H9 (cell line): Measurements from ENCODE around the gene NEUROG3. TPM values are rescaled to one million over a fixed set of nuclear protein-coding genes. Genes with fewer than 3 reads are reported as not detected.

ENCODE experiments used
- DNase-seq: peaks from one replicate; pipeline ENCODE4 v3.0.0-alpha.2; 2017
- H2AFZ ChIP-seq: one replicate; pipeline ENCODE4 v1.6.1; 2013; ENCODE audit warnings: mild to moderate bottlenecking, low read length, control low read depth, moderate library complexity
- H2AK5ac ChIP-seq: 2 replicates; pipeline ENCODE4 v1.6.1; 2013; ENCODE audit warnings: low read length, control low read depth, mixed read lengths; ENCODE audit not compliant: insufficient read length
- H2BK120ac ChIP-seq: one replicate; pipeline ENCODE4 v1.6.1; 2013; ENCODE audit warnings: low read depth, mild to moderate bottlenecking, low read length, control low read depth, inconsistent platforms; ENCODE audit not compliant: poor library complexity, severe bottlenecking
- H2BK12ac ChIP-seq: 2 replicates; pipeline ENCODE4 v1.6.1; 2013; ENCODE audit warnings: low read length, control low read depth, mixed read lengths, low read depth; ENCODE audit not compliant: insufficient read length
- H2BK15ac ChIP-seq: 2 replicates; pipeline ENCODE4 v1.6.1; 2013; ENCODE audit warnings: low read depth, low read length, control low read depth
- H2BK20ac ChIP-seq: one replicate; pipeline ENCODE4 v1.6.1; 2013; ENCODE audit warnings: low read depth, mild to moderate bottlenecking, low read length, control low read depth, inconsistent platforms; ENCODE audit not compliant: poor library complexity, severe bottlenecking
- H2BK5ac ChIP-seq: 2 replicates; pipeline ENCODE4 v1.6.1; 2013; ENCODE audit warnings: low read length, control low read depth, mixed read lengths; ENCODE audit not compliant: insufficient read length
- H3K14ac ChIP-seq: 2 replicates; pipeline ENCODE4 v1.6.1; 2013; ENCODE audit warnings: low read length, control low read depth; ENCODE audit not compliant: insufficient read depth
- H3K18ac ChIP-seq: 2 replicates; pipeline ENCODE4 v1.6.1; 2013; ENCODE audit warnings: low read depth, mild to moderate bottlenecking, mixed read lengths, low read length, control low read depth; ENCODE audit not compliant: insufficient read length
- H3K23ac ChIP-seq: 2 replicates; pipeline ENCODE4 v1.6.1; 2013; ENCODE audit warnings: low read length, control low read depth, mixed read lengths, low read depth; ENCODE audit not compliant: insufficient read length
- H3K23me2 ChIP-seq: 2 replicates; pipeline ENCODE4 v1.6.1; 2013; ENCODE audit warnings: low read depth, mild to moderate bottlenecking, mixed read lengths, low read length, control low read depth; ENCODE audit not compliant: insufficient read length, poor library complexity, severe bottlenecking
- H3K27ac ChIP-seq: 2 replicates; pipeline ENCODE4 v1.5.1; 2013; ENCODE audit warnings: low read length, control low read depth, mixed read lengths, low read depth; ENCODE audit not compliant: insufficient read length
- H3K27me3 ChIP-seq: 2 replicates; pipeline ENCODE4 v1.6.1; 2013; ENCODE audit warnings: low read length, control low read depth, inconsistent platforms; ENCODE audit not compliant: insufficient read depth
- H3K4ac ChIP-seq: 2 replicates; pipeline ENCODE4 v1.6.1; 2013; ENCODE audit warnings: low read depth, mild to moderate bottlenecking, control low read depth, inconsistent platforms, low read length, moderate library complexity
- H3K4me1 ChIP-seq: 2 replicates; pipeline ENCODE4 v1.6.1; 2013; ENCODE audit warnings: low read length, control low read depth, inconsistent platforms; ENCODE audit not compliant: insufficient read depth
- H3K4me2 ChIP-seq: 2 replicates; pipeline ENCODE4 v1.6.1; 2013; ENCODE audit warnings: low read length, control low read depth, mixed read lengths; ENCODE audit not compliant: insufficient read length, insufficient read depth
- H3K56ac ChIP-seq: 2 replicates; pipeline ENCODE4 v1.6.1; 2013; ENCODE audit warnings: low read depth, mild to moderate bottlenecking, mixed read lengths, low read length, control low read depth; ENCODE audit not compliant: insufficient read length
- H3K79me1 ChIP-seq: 2 replicates; pipeline ENCODE4 v1.6.1; 2013; ENCODE audit warnings: low read depth, mild to moderate bottlenecking, moderate library complexity, low read length, control low read depth, inconsistent platforms; ENCODE audit not compliant: insufficient read depth, poor library complexity, severe bottlenecking
- H3K79me2 ChIP-seq: 2 replicates; pipeline ENCODE4 v1.6.1; 2013; ENCODE audit warnings: low read length, control low read depth, inconsistent platforms; ENCODE audit not compliant: insufficient read depth
- H3K9ac ChIP-seq: 2 replicates; pipeline ENCODE4 v1.6.1; 2013; ENCODE audit warnings: low read length, control low read depth, mixed read lengths; ENCODE audit not compliant: insufficient read length; ENCODE audit errors: extremely low read depth
- H3K9me3 ChIP-seq: one replicate; pipeline ENCODE4 v1.6.1; 2013; ENCODE audit warnings: low read depth, low read length, inconsistent platforms; ENCODE audit not compliant: control insufficient read depth
- H3T11ph ChIP-seq: one replicate; pipeline ENCODE4 v1.6.1; 2013; ENCODE audit warnings: mild to moderate bottlenecking, low read length, control low read depth, inconsistent platforms
- H4K20me1 ChIP-seq: one replicate; pipeline ENCODE4 v1.6.1; 2013; ENCODE audit not compliant: control insufficient read depth, insufficient read length, insufficient read depth
- H4K5ac ChIP-seq: 2 replicates; pipeline ENCODE4 v1.6.1; 2013; ENCODE audit warnings: low read depth, mild to moderate bottlenecking, mixed read lengths, low read length, control low read depth; ENCODE audit not compliant: insufficient read length
- H4K8ac ChIP-seq: replicated peaks from 2 replicates; pipeline ENCODE4 v1.6.1; 2013; ENCODE audit warnings: low read length, control low read depth, mixed read lengths, low read depth; ENCODE audit not compliant: insufficient read length
- H4K91ac ChIP-seq: 2 replicates; pipeline ENCODE4 v1.6.1; 2013; ENCODE audit warnings: low read depth, mild to moderate bottlenecking, moderate library complexity, mixed read lengths, low read length, control low read depth; ENCODE audit not compliant: insufficient read length
- H3K27ac Mint-ChIP-seq, 3 experiments: 2 replicates in 2 of 3; 3 replicates in 1 of 3; pipeline ENCODE4 v1.8.0; 2020 to 2021; ENCODE audit warnings: mixed read lengths in 3 of 3, mild to moderate bottlenecking in 1 of 3, moderate library complexity in 1 of 3
- H3K27me3 Mint-ChIP-seq: 2 replicates; pipeline ENCODE4 v1.8.0; 2021; ENCODE audit warnings: low read depth, mild to moderate bottlenecking, moderate library complexity, mixed read lengths
- H3K36me3 Mint-ChIP-seq, 3 experiments: 2 replicates in 2 of 3; 3 replicates in 1 of 3; pipeline ENCODE4 v1.8.0; 2020 to 2021; ENCODE audit warnings: low read depth in 3 of 3, mixed read lengths in 3 of 3; ENCODE audit not compliant: insufficient read depth in 1 of 3
- H3K4me1 Mint-ChIP-seq, 2 experiments: 2 replicates each; pipeline ENCODE4 v1.8.0; 2020; ENCODE audit warnings: mixed read lengths in 2 of 2
- H3K4me3 Mint-ChIP-seq, 2 experiments: 2 replicates in 1 of 2; 3 replicates in 1 of 2; pipeline ENCODE4 v1.8.0; 2020 to 2021; ENCODE audit warnings: mild to moderate bottlenecking in 2 of 2, mixed read lengths in 2 of 2, moderate library complexity in 1 of 2
- H3K9me3 Mint-ChIP-seq, 2 experiments: 2 replicates in 1 of 2; 3 replicates in 1 of 2; pipeline ENCODE4 v1.8.0; 2020; ENCODE audit warnings: mild to moderate bottlenecking in 2 of 2, mixed read lengths in 2 of 2, moderate library complexity in 1 of 2
- WGBS: extraction: QIAGEN DNeasy Blood & Tissue Kit; methylation state at CpG from one replicate; pipeline ENCODE4 v1.1.7; 2013; ENCODE audit warnings: missing lambda C conversion rate, low lambda C conversion rate, mixed read lengths; ENCODE audit not compliant: insufficient read length; ENCODE audit errors: extremely low coverage; 5-methylcytosine and 5-hydroxymethylcytosine counted together
- total RNA-seq: library from RNA; stranded (reverse); gene quantifications from 2 replicates; pipeline ENCODE4 v1.2.1, GENCODE V29; 2021
- TF ChIP-seq, protein P1 (sequence below): fragments of 200-600 bp; sonication (generic); conservative IDR thresholded peaks from 3 replicates; pipeline ENCODE4 v1.8.0; 2021; ENCODE audit warnings: antibody characterized with exemption, mild to moderate bottlenecking

The NEUROG3 gene
- total RNA-seq, 1 experiment from 2014 or later = not detected

GRCh38 chr10:69527961-69528360, 45.3 kb downstream of the NEUROG3 start:
- no peaks in the 10 kb centered on the region for H3K79me2 ChIP-seq
- no peak overlapping the region for H2BK15ac ChIP-seq
- peaks cover 0 to 5% of the 10 kb centered on the region in 2 experiments; a peak in 1 of 4 replicates for H3K4me1 Mint-ChIP-seq
- no peak overlapping the region for H2AK5ac ChIP-seq
- H3K9me3 ChIP-seq = no peaks in the 10 kb centered on the region
- TF ChIP-seq, protein P1, sequence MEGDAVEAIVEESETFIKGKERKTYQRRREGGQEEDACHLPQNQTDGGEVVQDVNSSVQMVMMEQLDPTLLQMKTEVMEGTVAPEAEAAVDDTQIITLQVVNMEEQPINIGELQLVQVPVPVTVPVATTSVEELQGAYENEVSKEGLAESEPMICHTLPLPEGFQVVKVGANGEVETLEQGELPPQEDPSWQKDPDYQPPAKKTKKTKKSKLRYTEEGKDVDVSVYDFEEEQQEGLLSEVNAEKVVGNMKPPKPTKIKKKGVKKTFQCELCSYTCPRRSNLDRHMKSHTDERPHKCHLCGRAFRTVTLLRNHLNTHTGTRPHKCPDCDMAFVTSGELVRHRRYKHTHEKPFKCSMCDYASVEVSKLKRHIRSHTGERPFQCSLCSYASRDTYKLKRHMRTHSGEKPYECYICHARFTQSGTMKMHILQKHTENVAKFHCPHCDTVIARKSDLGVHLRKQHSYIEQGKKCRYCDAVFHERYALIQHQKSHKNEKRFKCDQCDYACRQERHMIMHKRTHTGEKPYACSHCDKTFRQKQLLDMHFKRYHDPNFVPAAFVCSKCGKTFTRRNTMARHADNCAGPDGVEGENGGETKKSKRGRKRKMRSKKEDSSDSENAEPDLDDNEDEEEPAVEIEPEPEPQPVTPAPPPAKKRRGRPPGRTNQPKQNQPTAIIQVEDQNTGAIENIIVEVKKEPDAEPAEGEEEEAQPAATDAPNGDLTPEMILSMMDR = no peak
- H2BK120ac ChIP-seq = no peak overlapping the region
- no peak overlapping the region for H4K91ac ChIP-seq
- H4K8ac ChIP-seq = no peak overlapping the region
- no CpG with 5 or more reads among the region's 11 CpGs for WGBS
- no peak overlapping the region for H4K5ac ChIP-seq
- no peak overlapping the region for H2AFZ ChIP-seq
- no peak overlapping the region for H3K27ac ChIP-seq
- H2BK20ac ChIP-seq = no peak overlapping the region
- no peak overlapping the region for H3K56ac ChIP-seq
- H3K27ac Mint-ChIP-seq = no peak overlapping the region
- no peaks in the 10 kb centered on the region for H3K9me3 Mint-ChIP-seq
- H3T11ph ChIP-seq = no peak overlapping the region
- H3K4me1 ChIP-seq = no peaks in the 10 kb centered on the region
- no peaks in the 10 kb centered on the region for H4K20me1 ChIP-seq
- H3K23me2 ChIP-seq = no peaks in the 10 kb centered on the region
- no peaks in the 10 kb centered on the region for H3K27me3 ChIP-seq
- H3K27me3 Mint-ChIP-seq = peaks cover 35% of the 10 kb centered on the region
- no peaks in the 10 kb centered on the region for H3K36me3 Mint-ChIP-seq
- H3K79me1 ChIP-seq = no peaks in the 10 kb centered on the region
- H3K23ac ChIP-seq = no peak overlapping the region
- DNase-seq = no peak
- no peak overlapping the region for H3K18ac ChIP-seq
- H3K9ac ChIP-seq = no peak overlapping the region
- no peak overlapping the region for H3K4ac ChIP-seq
- H2BK5ac ChIP-seq = no peak overlapping the region
- no peak overlapping the region for H3K14ac ChIP-seq
- no peak overlapping the region for H2BK12ac ChIP-seq
- H3K4me3 Mint-ChIP-seq = no peak overlapping the region
- no peak overlapping the region for H3K4me2 ChIP-seq

Other genes with a start within 250 kb of the NEUROG3 start
- not detected in 2 replicates for gene TACR2, start 156.5 kb downstream of the NEUROG3 start, total RNA-seq
- gene TSPAN15, start 122.0 kb downstream of the NEUROG3 start, total RNA-seq = 7.7 and 7.8 TPM in 2 replicates
- gene FAM241B, start 56.8 kb upstream of the NEUROG3 start, total RNA-seq = 13.7 and 14.7 TPM in 2 replicates
- gene COL13A1, start 228.5 kb upstream of the NEUROG3 start, total RNA-seq = 3.1 and 3.6 TPM in 2 replicates